Measurements from ENCODE around the gene ARFGAP1.
A peak's percentile ranks its signal among the peaks of the same experiment; 100 is the strongest.

Gene ARFGAP1

GRCh38 chr20:63238031-63238430 lies 34.6 kb upstream of the ARFGAP1 start:
- no peak overlapping the region for H3K4me3 ChIP-seq (replicated peaks; ENCODE audit: low read depth, low read length)
- H3K36me3 ChIP-seq (ENCODE audit: control insufficient read depth, insufficient read depth, low read length), result no peaks in the 10 kb centered on the region
- H3K27me3 ChIP-seq (replicated peaks; ENCODE audit: control insufficient read depth, insufficient read depth, low read length), result peaks cover 1% of the 10 kb centered on the region
- no peak for DNase-seq (ENCODE audit: extremely low read depth, insufficient read length)
- no peak for TF ChIP-seq CTCF (IDR thresholded peaks at IDR 0.05; ENCODE audit: insufficient read depth, low read length, poor library complexity, severe bottlenecking)

- Histone ChIP-seq H3K27me3 (replicated peaks; ENCODE audit: control insufficient read depth, insufficient read depth, low read length) (peaks cover 1% of the 10 kb centered on the region), H3K4me3 (replicated peaks; ENCODE audit: low read depth, low read length) (no peak overlapping the region), H3K36me3 (ENCODE audit: control insufficient read depth, insufficient read depth, low read length) (no peaks in the 10 kb centered on the region)
- peak; percentile 3 for TF ChIP-seq CTCF (IDR thresholded peaks at IDR 0.05; ENCODE audit: insufficient read depth, low read length, poor library complexity, severe bottlenecking)
- DNase-seq (ENCODE audit: extremely low read depth, insufficient read length), result no peak
Observed at GRCh38 chr20:63238514-63239125, 34.0 kb upstream of the ARFGAP1 start.

- H3K36me3 ChIP-seq (ENCODE audit: control insufficient read depth, insufficient read depth, low read length), result no peaks in the 10 kb centered on the region
- H3K4me3 ChIP-seq (replicated peaks; ENCODE audit: low read depth, low read length), result no peak overlapping the region
- no peak for TF ChIP-seq CTCF (IDR thresholded peaks at IDR 0.05; ENCODE audit: insufficient read depth, low read length, poor library complexity, severe bottlenecking)
- H3K27me3 ChIP-seq (replicated peaks; ENCODE audit: control insufficient read depth, insufficient read depth, low read length), result no peaks in the 10 kb centered on the region; the same call in 1 of the 2 replicates
- no peak for DNase-seq (ENCODE audit: extremely low read depth, insufficient read length)
Observed at GRCh38 chr20:63239431-63239830, 33.2 kb upstream of the ARFGAP1 start.

- no peaks in the 10 kb centered on the region for H3K36me3 ChIP-seq (ENCODE audit: control insufficient read depth, insufficient read depth, low read length)
- H3K27me3 ChIP-seq (replicated peaks; ENCODE audit: control insufficient read depth, insufficient read depth, low read length), result no peaks in the 10 kb centered on the region; the same call in 1 of the 2 replicates
- TF ChIP-seq CTCF (IDR thresholded peaks at IDR 0.05; ENCODE audit: insufficient read depth, low read length, poor library complexity, severe bottlenecking), result no peak
- no peak for DNase-seq (ENCODE audit: extremely low read depth, insufficient read length)
- no peak overlapping the region for H3K4me3 ChIP-seq (replicated peaks; ENCODE audit: low read depth, low read length)
Observed at GRCh38 chr20:63240004-63240403, 32.6 kb upstream of the ARFGAP1 start.

- no peak overlapping the region for H3K4me3 ChIP-seq (replicated peaks; ENCODE audit: low read depth, low read length)
- TF ChIP-seq CTCF (IDR thresholded peaks at IDR 0.05; ENCODE audit: insufficient read depth, low read length, poor library complexity, severe bottlenecking), result no peak
- H3K27me3 ChIP-seq (replicated peaks; ENCODE audit: control insufficient read depth, insufficient read depth, low read length), result no peaks in the 10 kb centered on the region; the same call in 1 of the 2 replicates
- no peaks in the 10 kb centered on the region for H3K36me3 ChIP-seq (ENCODE audit: control insufficient read depth, insufficient read depth, low read length)
- no peak for DNase-seq (ENCODE audit: extremely low read depth, insufficient read length)
Observed at GRCh38 chr20:63241272-63241671, 31.3 kb upstream of the ARFGAP1 start.

- H3K27me3 ChIP-seq (replicated peaks; ENCODE audit: control insufficient read depth, insufficient read depth, low read length), result no peaks in the 10 kb centered on the region; the same call in 1 of the 2 replicates
- no peak for TF ChIP-seq CTCF (IDR thresholded peaks at IDR 0.05; ENCODE audit: insufficient read depth, low read length, poor library complexity, severe bottlenecking)
- no peak overlapping the region for H3K4me3 ChIP-seq (replicated peaks; ENCODE audit: low read depth, low read length)
- no peaks in the 10 kb centered on the region for H3K36me3 ChIP-seq (ENCODE audit: control insufficient read depth, insufficient read depth, low read length)
- DNase-seq (ENCODE audit: extremely low read depth, insufficient read length), result no peak
Observed at GRCh38 chr20:63242736-63243135, 29.9 kb upstream of the ARFGAP1 start.
